ENCODE data around the gene SEPTIN2. TPM values are rescaled to one million over a fixed set of nuclear protein-coding genes. Genes with fewer than 3 reads are reported as not detected.

SEPTIN2 gene
- total and polyA plus RNA-seq, 5 donors, result 153 to 335 (median 243) TPM

DNA sequence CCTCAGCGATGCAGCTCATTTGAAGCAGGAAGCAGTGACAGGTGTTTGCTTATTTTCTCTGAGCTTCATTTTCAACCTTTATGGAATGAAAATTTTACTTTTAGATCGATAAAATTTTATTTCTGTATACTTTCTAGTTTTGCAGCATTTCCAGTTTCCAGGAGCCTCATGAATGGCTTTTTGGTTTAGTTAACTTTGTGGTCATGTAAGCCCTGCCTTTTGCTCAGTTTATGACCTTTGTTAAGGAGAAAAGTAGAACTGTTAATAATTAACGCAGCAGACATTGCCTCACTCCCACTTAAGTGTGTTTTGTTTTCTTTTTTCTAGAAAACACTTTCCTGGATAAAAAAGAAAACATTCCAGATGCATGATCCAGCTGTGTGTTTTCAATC lies 35.9 kb downstream of the SEPTIN2 start:
- WGBS, result 75% methylated on average over 3 of the region's 3 CpGs

DNA sequence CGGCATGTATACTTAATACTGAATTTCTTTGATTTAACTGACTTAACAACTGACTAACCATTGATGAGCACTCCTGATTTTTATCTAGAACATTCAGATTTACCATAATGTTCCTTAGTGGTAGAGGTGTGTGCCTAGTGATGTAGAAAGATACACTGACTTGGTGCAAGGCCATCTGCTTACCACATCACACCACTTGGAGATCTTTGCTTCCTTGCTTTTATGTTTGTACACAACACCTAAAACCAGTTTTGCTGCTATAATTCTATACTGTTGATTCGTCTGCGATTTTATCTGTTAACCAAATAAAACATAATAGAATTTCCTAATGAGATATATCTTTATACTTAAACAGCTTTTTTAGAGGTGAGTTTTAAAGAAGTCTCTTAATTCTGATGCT lies 36.5 kb downstream of the SEPTIN2 start:
- DNase-seq, result no peak
- WGBS, result 90% methylated on average over 3 of the region's 3 CpGs
- Histone ChIP-seq H3K4me1 (ENCODE audit: control insufficient read depth, insufficient read depth, low read length) (no peaks in the 10 kb centered on the region), H3K27ac (ENCODE audit: low read length) (no peak overlapping the region), H3K9me3 (ENCODE audit: control insufficient read depth, low read length) (no peaks in the 10 kb centered on the region), H3K27me3 (ENCODE audit: control insufficient read depth, insufficient read depth) (no peaks in the 10 kb centered on the region), H3K4me3 (ENCODE audit: low read length) (no peak overlapping the region)
- intact Hi-C loops (cut with DNase I), result no loop called here
- ATAC-seq, result no peak

More for the DNA sequence above, 35.9 kb downstream of the SEPTIN2 start:
- Histone ChIP-seq H3K27me3 (ENCODE audit: control insufficient read depth, insufficient read depth) (no peaks in the 10 kb centered on the region), H3K4me1 (ENCODE audit: control insufficient read depth, insufficient read depth, low read length) (no peaks in the 10 kb centered on the region), H3K27ac (ENCODE audit: low read length) (no peak overlapping the region), H3K4me3 (ENCODE audit: low read length) (no peak overlapping the region), H3K9me3 (ENCODE audit: control insufficient read depth, low read length) (no peaks in the 10 kb centered on the region)
- intact Hi-C loops (cut with DNase I), result no loop called here
- no peak for ATAC-seq
- no peak for DNase-seq

DNA sequence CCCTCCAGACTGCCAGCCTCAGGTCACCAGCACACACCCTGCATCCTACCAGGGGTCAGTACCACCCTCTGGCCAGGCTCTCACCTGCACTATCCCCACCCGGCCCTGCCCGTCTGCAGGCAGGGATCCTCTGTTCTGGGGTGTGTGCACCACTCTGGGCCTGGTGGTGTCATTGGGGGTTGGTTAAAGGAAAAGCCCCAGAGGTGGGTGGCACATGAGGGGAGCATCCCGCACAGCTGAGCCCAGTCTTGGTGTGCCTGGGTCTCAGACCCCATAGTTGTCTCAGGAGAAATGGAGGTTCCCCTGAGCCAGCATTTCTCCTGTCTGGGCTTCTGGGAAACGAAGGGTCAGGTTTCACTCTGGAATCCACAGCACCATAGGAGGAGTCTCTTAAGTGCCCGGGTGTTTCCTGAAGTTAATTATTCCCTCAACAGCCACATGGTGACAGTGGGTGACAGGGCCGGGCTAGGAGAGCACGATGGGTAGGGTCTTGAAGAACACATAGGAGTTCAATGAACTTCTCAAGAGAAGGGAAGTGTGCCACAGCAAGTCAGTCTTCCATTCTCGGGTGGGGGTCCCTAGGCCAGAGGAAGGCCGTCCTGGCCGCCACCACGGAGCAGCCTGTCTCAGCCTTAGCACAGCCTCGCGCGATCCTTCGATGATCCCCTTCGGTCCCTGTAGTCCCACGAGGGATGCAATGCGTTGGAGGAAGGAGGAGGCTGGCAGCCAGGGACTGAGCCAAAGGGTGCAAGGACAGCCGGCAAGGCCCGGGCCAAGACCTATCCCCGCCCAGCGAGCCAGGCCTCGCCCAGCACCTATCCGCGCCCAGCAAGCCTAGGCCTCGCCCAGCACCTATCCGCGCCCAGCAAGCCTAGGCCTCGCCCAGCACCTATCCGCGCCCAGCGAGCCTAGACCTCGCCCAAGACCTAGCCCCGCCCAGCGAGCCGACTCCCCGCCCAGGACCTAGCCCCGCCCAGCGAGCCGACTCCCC lies 39.2 kb downstream of the SEPTIN2 start:
- intact Hi-C loops (cut with DNase I), result no loop called here
- H3K4me1 ChIP-seq (ENCODE audit: control insufficient read depth, insufficient read depth, low read length), result no peaks in the 10 kb centered on the region
- peak overlapping the region; percentile 7 for H3K4me3 ChIP-seq (ENCODE audit: low read length)
- WGBS, result 28% methylated on average over 37 of the region's 40 CpGs
- ATAC-seq (peak; percentile 64 to 69), DNase-seq (peak; percentile 84 to 95 (median 95))
- no peaks in the 10 kb centered on the region for H3K27me3 ChIP-seq (ENCODE audit: control insufficient read depth, insufficient read depth)
- peak overlapping the region; percentile 86 for H3K27ac ChIP-seq (ENCODE audit: low read length)
- H3K9me3 ChIP-seq (ENCODE audit: control insufficient read depth, low read length), result no peaks in the 10 kb centered on the region

DNA sequence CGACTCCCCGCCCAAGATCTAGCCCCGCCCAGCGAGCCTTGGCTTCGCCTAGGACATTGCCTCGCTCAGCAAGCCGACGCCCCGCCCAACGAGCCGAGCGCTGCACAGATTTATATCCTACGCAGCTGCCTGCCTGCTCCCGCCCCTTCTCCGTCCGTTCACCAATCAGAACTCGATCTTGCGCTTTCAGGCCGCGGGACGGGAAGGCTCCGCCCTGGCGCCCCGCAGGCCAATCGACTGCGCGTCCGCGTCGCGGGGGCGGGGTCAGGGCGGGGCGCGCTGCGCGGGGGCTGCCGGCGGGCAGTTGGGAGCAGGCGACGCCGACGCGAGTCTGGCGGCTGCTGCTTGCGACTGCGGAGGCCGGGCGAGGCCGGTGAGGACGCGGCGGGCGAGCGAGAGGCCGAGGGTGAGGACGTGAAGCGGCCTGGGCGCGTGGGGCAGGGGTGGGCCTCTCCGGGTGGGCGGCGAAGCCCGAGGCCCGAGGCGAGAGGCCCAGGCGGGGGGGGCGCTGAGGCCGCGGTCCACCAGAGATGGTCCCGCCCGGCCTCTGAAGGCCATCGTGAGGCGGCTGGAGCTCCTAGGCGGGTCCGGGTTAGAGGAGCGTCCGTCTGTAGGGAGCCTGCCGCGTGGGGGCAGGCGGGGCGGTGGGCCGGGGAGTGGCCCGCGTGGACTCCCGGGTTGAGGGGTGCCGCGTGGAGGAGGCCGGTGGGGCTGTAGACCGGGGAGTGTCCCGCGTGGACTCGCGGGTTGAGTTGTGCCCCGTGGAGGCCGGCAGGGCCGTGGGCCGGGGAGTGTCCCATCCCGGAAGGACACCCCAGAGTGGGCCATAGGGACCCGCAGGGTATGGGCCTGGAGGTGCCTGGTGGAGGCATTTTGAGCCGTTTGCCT lies 40.5 kb downstream of the SEPTIN2 start, which contains the start of gene FARP2:
Gene FARP2, plus strand, starts transcription at position 303 of the 888 bp plus-strand sequence. CDS start 16,823 bp downstream, outside the sequence.
- DNase-seq (peak; percentile 100), ATAC-seq (peak; percentile 89 to 95)
- Histone ChIP-seq H3K4me1 (ENCODE audit: control insufficient read depth, insufficient read depth, low read length) (no peaks in the 10 kb centered on the region), H3K27ac (ENCODE audit: low read length) (peak within 1 kb of the TSS; percentile 86), H3K4me3 (ENCODE audit: low read length) (peak within 1 kb of the TSS; percentile 55), H3K9me3 (ENCODE audit: control insufficient read depth, low read length) (no peaks in the 10 kb centered on the region), H3K27me3 (ENCODE audit: control insufficient read depth, insufficient read depth) (no peaks in the 10 kb centered on the region)
- under 1% methylated on average over 101 of the region's 101 CpGs for WGBS
- intact Hi-C loops (cut with DNase I), result no loop called here

DNA sequence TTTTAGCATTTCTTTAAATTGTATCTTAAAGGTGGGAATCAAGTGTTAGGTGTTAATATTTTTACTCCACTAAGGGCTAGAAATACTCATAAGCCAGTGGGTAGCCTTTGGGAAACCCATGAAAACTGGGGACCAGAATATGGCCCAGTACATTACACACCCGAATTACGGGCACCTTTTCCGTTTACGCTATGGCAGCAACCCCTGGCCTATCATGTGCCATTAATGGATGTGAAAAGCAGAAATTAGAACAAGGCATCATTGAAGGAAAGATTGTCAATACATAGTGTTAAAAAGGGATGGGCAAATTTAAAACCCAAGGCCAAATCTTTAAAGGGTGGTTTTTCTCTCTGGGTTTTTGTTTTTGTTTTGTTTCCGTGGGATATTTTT lies 41.1 kb downstream of the SEPTIN2 start:
- 15% methylated on average over 5 of the region's 5 CpGs for WGBS
- Histone ChIP-seq H3K9me3 (ENCODE audit: control insufficient read depth, low read length) (no peaks in the 10 kb centered on the region), H3K4me1 (ENCODE audit: control insufficient read depth, insufficient read depth, low read length) (no peaks in the 10 kb centered on the region), H3K27me3 (ENCODE audit: control insufficient read depth, insufficient read depth) (no peaks in the 10 kb centered on the region), H3K4me3 (ENCODE audit: low read length) (peak overlapping the region; percentile 55), H3K27ac (ENCODE audit: low read length) (no peak overlapping the region)
- ATAC-seq (no peak), DNase-seq (no peak)
- intact Hi-C loops (cut with DNase I), result no loop called here

DNA sequence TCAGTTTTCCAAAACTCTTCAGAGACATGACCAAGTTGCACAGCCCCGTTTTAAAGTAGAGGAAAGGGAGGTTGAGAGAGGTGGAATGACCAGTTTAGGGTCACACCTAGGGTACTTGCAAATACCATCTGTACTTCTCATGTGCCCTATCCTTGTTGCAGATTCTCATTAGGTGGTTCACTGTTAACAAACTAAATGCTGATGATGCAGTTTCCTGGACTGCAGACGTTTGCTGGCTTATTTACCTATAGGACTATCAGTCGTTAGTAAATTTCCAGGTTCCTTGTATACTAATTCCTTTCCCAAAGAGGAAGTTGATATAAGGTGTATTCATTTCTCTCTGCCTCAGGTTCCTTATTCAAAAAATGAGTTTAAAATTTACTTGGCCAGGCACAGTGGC lies 41.8 kb downstream of the SEPTIN2 start:
- 58% methylated on average over 3 of the region's 3 CpGs for WGBS
- Histone ChIP-seq H3K4me3 (ENCODE audit: low read length) (no peak overlapping the region), H3K4me1 (ENCODE audit: control insufficient read depth, insufficient read depth, low read length) (no peaks in the 10 kb centered on the region), H3K27ac (ENCODE audit: low read length) (no peak overlapping the region), H3K9me3 (ENCODE audit: control insufficient read depth, low read length) (no peaks in the 10 kb centered on the region), H3K27me3 (ENCODE audit: control insufficient read depth, insufficient read depth) (no peaks in the 10 kb centered on the region)
- intact Hi-C loops (cut with DNase I), result no loop called here
- ATAC-seq (no peak), DNase-seq (no peak)

DNA sequence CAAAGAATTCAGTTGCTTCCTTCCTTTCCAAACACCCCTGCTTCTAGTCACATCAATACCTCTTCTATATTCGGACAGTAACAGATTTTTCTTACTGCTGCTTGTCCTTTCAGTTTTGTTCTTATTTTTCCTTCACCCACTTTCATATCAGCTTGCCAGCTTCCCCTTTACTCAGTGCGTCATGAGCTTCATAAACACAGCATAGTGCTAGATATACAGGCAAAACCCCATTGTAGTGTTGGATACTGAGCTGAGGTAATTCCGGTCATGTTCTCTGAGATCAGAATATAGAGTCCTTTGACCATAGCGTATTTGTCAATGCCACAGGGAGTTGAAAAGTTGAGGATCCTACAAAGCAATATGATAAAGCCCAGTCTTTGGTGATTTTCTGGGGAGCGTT lies 42.7 kb downstream of the SEPTIN2 start:
- Histone ChIP-seq H3K27me3 (ENCODE audit: control insufficient read depth, insufficient read depth) (no peaks in the 10 kb centered on the region), H3K4me3 (ENCODE audit: low read length) (no peak overlapping the region), H3K27ac (ENCODE audit: low read length) (no peak overlapping the region), H3K4me1 (ENCODE audit: control insufficient read depth, insufficient read depth, low read length) (no peaks in the 10 kb centered on the region), H3K9me3 (ENCODE audit: control insufficient read depth, low read length) (no peaks in the 10 kb centered on the region)
- DNase-seq (no peak), ATAC-seq (no peak)
- intact Hi-C loops (cut with DNase I), result no loop called here
- 76% methylated on average over 5 of the region's 5 CpGs for WGBS

DNA sequence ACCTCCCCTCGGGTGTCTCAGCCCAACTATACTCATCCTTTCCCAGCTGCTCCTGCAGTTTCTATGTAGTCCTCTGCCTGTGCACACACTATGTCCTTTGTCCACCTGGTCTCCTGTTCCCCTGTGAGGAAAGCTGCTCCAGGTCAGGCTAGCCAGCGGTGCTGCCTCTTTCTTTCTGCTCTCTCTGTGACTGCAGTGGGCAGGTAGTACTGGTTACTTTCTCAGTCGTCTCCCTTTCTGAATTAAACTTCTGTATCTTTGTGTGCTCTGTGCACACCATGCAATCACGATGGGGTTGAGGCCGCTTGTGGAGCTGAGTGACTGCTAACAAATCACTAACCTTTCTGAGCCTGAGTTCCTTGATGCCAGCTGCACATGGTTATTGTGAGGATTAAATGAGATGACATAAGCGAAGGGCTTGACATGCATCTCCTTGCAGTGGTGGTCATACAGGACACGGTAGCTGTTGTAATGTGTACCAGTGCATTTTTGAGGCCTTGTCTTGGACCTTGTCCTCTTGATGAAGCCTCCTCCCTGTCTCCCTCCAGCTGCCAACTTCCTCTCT lies 43.8 kb downstream of the SEPTIN2 start:
- ATAC-seq, result no peak
- no peak for DNase-seq
- Histone ChIP-seq H3K4me1 (ENCODE audit: control insufficient read depth, insufficient read depth, low read length) (no peaks in the 10 kb centered on the region), H3K4me3 (ENCODE audit: low read length) (no peak overlapping the region), H3K9me3 (ENCODE audit: control insufficient read depth, low read length) (no peaks in the 10 kb centered on the region), H3K27ac (ENCODE audit: low read length) (no peak overlapping the region), H3K27me3 (ENCODE audit: control insufficient read depth, insufficient read depth) (no peaks in the 10 kb centered on the region)
- intact Hi-C loops (cut with DNase I), result no loop called here
- WGBS, result 86% methylated on average over 7 of the region's 7 CpGs

DNA sequence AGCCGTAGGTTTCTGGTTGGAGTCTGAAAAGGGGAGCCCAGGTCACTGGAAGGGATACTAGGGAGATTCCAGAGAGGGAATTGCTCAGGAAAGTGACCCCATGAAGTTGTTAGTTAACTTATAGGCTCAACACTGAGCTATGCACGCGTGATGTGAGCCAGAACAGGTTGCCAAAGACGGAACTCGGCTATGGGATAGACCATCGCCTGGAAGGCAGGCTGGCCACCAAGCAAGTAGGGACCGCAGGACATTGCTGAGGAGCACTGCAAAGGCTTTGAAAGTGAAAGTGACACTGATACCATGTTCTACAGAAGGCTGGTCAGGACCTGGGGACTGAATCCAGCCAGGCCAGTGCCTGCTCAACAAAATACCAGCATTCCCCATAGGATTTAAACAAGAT lies 47.7 kb downstream of the SEPTIN2 start:
- no peaks in the 10 kb centered on the region for H3K27me3 ChIP-seq (ENCODE audit: control insufficient read depth, insufficient read depth)
- H3K4me3 ChIP-seq (ENCODE audit: low read length), result no peak overlapping the region
- no peak overlapping the region for H3K27ac ChIP-seq (ENCODE audit: low read length)

DNA sequence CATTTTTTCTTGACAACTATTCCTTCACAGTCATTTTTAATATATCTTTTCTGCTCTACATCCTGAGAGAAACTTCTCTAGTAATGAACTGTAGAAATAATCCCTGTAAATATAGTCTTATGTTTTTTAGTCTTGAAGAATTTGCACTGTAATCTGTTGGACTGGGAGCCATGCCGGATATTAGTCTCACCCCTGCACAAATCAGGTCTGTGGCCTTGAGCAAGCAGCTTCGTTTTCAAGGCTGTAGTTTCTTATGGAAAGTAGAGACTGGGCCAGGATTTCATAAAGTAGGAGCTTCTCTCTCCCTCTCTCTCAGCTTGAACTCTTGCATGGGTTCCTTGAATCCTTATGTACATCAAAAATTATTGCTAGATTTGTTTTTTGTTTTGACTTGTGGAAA lies 49.1 kb downstream of the SEPTIN2 start:
- intact Hi-C loops (cut with DNase I), result no loop called here
- Histone ChIP-seq H3K27ac (ENCODE audit: low read length) (no peak overlapping the region), H3K9me3 (ENCODE audit: control insufficient read depth, low read length) (no peaks in the 10 kb centered on the region), H3K4me1 (ENCODE audit: control insufficient read depth, insufficient read depth, low read length) (no peaks in the 10 kb centered on the region), H3K27me3 (ENCODE audit: control insufficient read depth, insufficient read depth) (no peaks in the 10 kb centered on the region), H3K4me3 (ENCODE audit: low read length) (no peak overlapping the region)
- 66% methylated on average over 2 of the region's 2 CpGs for WGBS
- DNase-seq (no peak), ATAC-seq (peak in 1 of 2 donors; percentile 35)

More for the DNA sequence above, 47.7 kb downstream of the SEPTIN2 start:
- intact Hi-C loops (cut with DNase I), result no loop called here
- no peaks in the 10 kb centered on the region for H3K4me1 ChIP-seq (ENCODE audit: control insufficient read depth, insufficient read depth, low read length)
- no peaks in the 10 kb centered on the region for H3K9me3 ChIP-seq (ENCODE audit: control insufficient read depth, low read length)
- DNase-seq, result no peak
- peak; percentile 37 to 50 for ATAC-seq
- WGBS, result 90% methylated on average over 7 of the region's 7 CpGs

Data from right cardiac atrium (tissue), 5 donors.